Keratinocyte (primary cell): ENCODE measurements around the gene RPRML.

Experiments
- CTCF ChIP-seq, 3 experiments: IDR thresholded peaks in 1 of 3; conservative IDR thresholded peaks in 1 of 3; optimal IDR thresholded peaks in 1 of 3; 2 replicates in 2 of 3; 3 replicates in 1 of 3; pipeline versions ENCODE3 to v1.5.1; 2011; ENCODE audit warnings: low read length in 3 of 3, mild to moderate bottlenecking in 3 of 3, moderate library complexity in 2 of 3, control low read depth in 1 of 3, inconsistent platforms in 1 of 3; ENCODE audit not compliant: insufficient read depth in 2 of 3; ENCODE audit errors: extremely low read depth in 1 of 3
- EZH2 ChIP-seq: IDR thresholded peaks from one replicate; pipeline ENCODE4 v1.6.1; 2012; ENCODE audit warnings: inconsistent platforms, mild to moderate bottlenecking, low read length, moderate library complexity

GRCh38 chr17:46935658-46936266 lies 43.3 kb downstream of the RPRML start:
- TF ChIP-seq CTCF (optimal IDR thresholded peaks at IDR 0.05 in 1 of 3, IDR thresholded peaks at IDR 0.05 in 1 of 3, conservative IDR thresholded peaks at IDR 0.05 in 1 of 3; ENCODE audit: extremely low read depth in 1 of 3, insufficient read depth in 2 of 3, low read length in 3 of 3) (no peak), EZH2 (no peak)
